Right forelimb (tissue), 1 donor: ENCODE measurements around the gene OR6J1.
"Not testable (repeated sequence)": the region's sequence is repeated elsewhere in the genome, so short reads cannot be mapped to it uniquely, and the experiment has no call there.

Experiments
- DNase-seq: peaks from one replicate; pipeline ENCODE4 v3.0.0-alpha.2; 2018

OR6J1 gene

GRCh38 chr14:22644305-22644635 lies at the start of gene OR6J1:
Gene OR6J1, minus strand, starts transcription at chr14:22644352. Its CDS starts 9,541 bp downstream, at chr14:22634811.
- no peak for DNase-seq

GRCh38 chr14:22692194-22692593 lies 48.0 kb upstream of the OR6J1 start:
- DNase-seq = no peak

- no peak for DNase-seq
Measured at GRCh38 chr14:22691171-22691570, 47.0 kb upstream of the OR6J1 start.

GRCh38 chr14:22689199-22689598 lies 45.0 kb upstream of the OR6J1 start:
- no peak for DNase-seq

- not testable (repeated sequence) for DNase-seq
Measured at GRCh38 chr14:22687969-22688368, 43.8 kb upstream of the OR6J1 start.

GRCh38 chr14:22686176-22686611 lies 42.0 kb upstream of the OR6J1 start:
- DNase-seq = not testable (repeated sequence)

- DNase-seq = no peak
Measured at GRCh38 chr14:22685467-22685866, 41.3 kb upstream of the OR6J1 start.

GRCh38 chr14:22683428-22683827 lies 39.3 kb upstream of the OR6J1 start:
- not testable (repeated sequence) for DNase-seq

GRCh38 chr14:22678221-22678620 lies 34.1 kb upstream of the OR6J1 start:
- no peak for DNase-seq

GRCh38 chr14:22677551-22677950 lies 33.4 kb upstream of the OR6J1 start:
- peak; percentile 21 for DNase-seq

- DNase-seq = no peak
Measured at GRCh38 chr14:22671622-22672021, 27.5 kb upstream of the OR6J1 start.

- DNase-seq = no peak
Measured at GRCh38 chr14:22668863-22669262, 24.7 kb upstream of the OR6J1 start.

- DNase-seq = no peak
Measured at GRCh38 chr14:22668417-22668816, 24.3 kb upstream of the OR6J1 start.

- DNase-seq = no peak
Measured at GRCh38 chr14:22667881-22668280, 23.7 kb upstream of the OR6J1 start.

- no peak for DNase-seq
Measured at GRCh38 chr14:22666203-22666893, 22.2 kb upstream of the OR6J1 start.

- no peak for DNase-seq
Measured at GRCh38 chr14:22664261-22664660, 20.1 kb upstream of the OR6J1 start.

GRCh38 chr14:22660654-22661053 lies 16.5 kb upstream of the OR6J1 start:
- no peak for DNase-seq

GRCh38 chr14:22658946-22659345 lies 14.8 kb upstream of the OR6J1 start:
- no peak for DNase-seq

- no peak for DNase-seq
Measured at GRCh38 chr14:22657861-22658260, 13.7 kb upstream of the OR6J1 start.

GRCh38 chr14:22656945-22657731 lies 13.0 kb upstream of the OR6J1 start:
- DNase-seq = no peak

GRCh38 chr14:22656226-22656625 lies 12.1 kb upstream of the OR6J1 start:
- DNase-seq = no peak

- no peak for DNase-seq
Measured at GRCh38 chr14:22653012-22653621, 9.0 kb upstream of the OR6J1 start.

GRCh38 chr14:22651586-22651985 lies 7.4 kb upstream of the OR6J1 start:
- no peak for DNase-seq

GRCh38 chr14:22650960-22651521 lies 6.9 kb upstream of the OR6J1 start:
- no peak for DNase-seq
